CD4-positive, alpha-beta T cell treated with Interferon gamma for 1 hour (primary cell): Measurements from ENCODE around the gene AZIN2.
A peak's percentile ranks its signal among the peaks of the same experiment; 100 is the strongest.
"Not testable (repeated sequence)": the region's sequence is repeated elsewhere in the genome, so short reads cannot be mapped to it uniquely, and the experiment has no call there.

Experiments used
- DNase-seq: peaks from one replicate; pipeline ENCODE4 v3.0.0-alpha.2; 2020

The AZIN2 gene

GRCh38 chr1:33096363-33097005, 15.5 kb downstream of the AZIN2 start:
- no peak for DNase-seq

GRCh38 chr1:33097137-33097611, 16.2 kb downstream of the AZIN2 start:
- DNase-seq = no peak

- no peak for DNase-seq
Measured at GRCh38 chr1:33097762-33098161, 16.8 kb downstream of the AZIN2 start.

DNA sequence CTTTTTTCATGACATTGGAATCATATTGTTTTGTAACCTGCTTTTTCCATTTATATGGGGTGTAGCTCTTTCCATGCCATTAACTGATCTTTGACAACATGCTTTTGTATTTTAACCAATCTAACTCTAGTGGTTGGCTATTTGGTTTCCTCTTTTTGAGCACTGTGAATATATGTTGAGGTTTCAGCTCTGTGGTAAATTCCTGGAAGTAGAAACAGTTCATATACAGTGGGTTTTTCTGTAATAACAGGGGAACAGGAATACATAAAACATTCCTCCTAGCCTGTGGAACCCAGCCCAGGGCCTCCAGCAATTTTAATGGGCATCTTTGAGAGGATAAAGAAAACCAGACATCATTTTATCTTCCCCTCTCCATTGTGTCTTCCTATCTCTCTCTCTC, 17.4 kb downstream of the AZIN2 start:
- no peak for DNase-seq

- peak; percentile 70 for DNase-seq
Measured at GRCh38 chr1:33099290-33100118, 18.6 kb downstream of the AZIN2 start.

DNA sequence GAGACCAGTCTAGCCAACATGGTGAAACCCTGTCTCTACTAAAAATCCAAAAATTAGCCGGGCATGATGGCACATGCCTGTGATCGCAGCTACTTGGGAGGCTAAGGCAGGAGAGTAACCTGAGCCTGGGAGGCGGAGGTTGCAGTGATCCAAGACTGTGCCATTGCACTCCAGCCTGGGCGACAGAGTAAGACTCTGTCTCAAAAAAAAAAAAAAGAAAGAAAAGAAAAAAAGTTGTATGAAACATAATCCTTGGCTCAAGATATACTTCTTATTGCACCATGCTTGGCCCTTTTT, 19.1 kb downstream of the AZIN2 start:
- DNase-seq = not testable (repeated sequence)

DNA sequence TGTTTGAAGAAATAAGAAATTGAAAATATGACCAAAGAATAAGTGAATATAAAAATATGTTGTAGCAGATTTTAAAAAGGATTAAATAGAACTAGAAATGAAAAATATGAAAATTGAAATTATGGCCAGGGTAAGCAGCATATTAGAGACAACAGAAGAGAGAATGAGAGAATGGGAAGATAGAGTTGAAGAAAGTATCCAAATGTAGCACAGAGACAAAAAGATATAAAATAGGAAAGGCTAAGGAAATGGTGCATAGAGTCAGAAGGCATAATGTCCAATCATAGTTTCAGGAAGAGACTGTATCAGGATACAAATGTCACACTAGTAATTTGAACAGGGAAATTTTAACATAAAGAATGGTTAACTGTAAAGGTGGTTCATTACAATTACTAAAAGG, 29.5 kb downstream of the AZIN2 start:
- no peak for DNase-seq

DNA sequence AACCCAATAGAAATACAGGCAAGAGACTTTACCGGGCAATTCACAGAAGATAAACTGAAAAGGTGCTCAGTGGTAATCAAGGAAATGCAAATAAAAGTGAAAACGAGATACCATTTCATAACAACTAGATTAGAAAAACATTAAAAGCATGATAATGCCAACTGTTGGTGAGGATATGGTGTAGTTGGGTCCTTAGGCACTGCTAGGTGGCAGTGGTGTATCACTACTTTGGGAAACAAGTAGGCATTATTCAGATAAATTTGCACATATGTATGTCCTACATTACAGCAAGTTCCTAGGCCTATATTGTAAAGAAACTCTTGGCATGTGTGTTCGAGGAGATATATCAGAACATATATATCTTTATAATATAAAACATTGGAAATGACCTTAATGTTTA, 31.0 kb downstream of the AZIN2 start:
- DNase-seq = no peak

DNA sequence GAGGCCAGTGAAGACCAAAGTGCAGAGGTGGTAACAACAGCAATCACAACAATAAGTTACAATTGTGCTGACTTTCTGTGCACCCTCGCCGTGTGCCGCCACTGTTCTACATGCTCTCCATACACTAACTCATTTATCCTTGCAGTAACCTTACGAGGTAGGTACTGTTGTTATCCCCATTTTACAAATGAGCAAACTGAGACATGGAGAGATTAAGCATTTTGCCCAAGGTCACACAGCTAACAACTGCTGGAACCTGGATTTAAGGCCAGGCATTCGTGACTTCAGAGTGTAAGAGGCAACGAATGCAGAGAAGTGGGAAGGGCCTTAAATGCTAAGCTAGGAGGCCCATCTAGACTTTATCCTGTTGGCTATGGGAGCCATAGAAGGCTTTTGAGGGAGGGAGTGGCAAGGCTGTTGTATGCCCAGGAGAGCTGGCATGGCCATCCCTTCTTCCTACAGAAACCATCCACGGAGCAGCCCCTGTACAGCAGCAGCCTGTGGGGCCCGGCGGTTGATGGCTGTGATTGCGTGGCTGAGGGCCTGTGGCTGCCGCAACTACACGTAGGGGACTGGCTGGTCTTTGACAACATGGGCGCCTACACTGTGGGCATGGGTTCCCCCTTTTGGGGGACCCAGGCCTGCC, 36.6 kb downstream of the AZIN2 start:
- DNase-seq = no peak

GRCh38 chr1:33118274-33118673, 37.3 kb downstream of the AZIN2 start:
- no peak for DNase-seq

DNA sequence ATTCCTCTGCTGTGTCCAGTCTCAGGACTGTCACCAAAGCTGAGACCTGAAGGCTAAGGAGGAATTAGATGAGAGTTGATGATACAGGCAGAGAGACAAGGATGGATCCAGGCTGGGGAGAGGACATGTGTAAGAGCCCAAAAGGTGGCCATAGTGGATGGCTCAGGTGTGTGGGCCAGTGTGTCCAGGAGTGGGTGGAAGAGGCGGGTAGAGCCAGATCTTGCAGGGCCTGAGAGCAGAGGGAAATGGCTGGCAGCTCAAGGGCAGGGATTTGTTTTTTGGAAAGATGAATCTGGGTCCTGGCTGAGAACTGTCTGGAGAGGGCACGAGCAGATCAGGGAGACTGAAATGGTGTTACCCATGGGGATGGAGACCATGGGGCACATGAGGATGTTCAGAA, 38.1 kb downstream of the AZIN2 start:
- DNase-seq = no peak

- DNase-seq = peak; percentile 12
Measured at GRCh38 chr1:33119532-33120217, 38.7 kb downstream of the AZIN2 start.

DNA sequence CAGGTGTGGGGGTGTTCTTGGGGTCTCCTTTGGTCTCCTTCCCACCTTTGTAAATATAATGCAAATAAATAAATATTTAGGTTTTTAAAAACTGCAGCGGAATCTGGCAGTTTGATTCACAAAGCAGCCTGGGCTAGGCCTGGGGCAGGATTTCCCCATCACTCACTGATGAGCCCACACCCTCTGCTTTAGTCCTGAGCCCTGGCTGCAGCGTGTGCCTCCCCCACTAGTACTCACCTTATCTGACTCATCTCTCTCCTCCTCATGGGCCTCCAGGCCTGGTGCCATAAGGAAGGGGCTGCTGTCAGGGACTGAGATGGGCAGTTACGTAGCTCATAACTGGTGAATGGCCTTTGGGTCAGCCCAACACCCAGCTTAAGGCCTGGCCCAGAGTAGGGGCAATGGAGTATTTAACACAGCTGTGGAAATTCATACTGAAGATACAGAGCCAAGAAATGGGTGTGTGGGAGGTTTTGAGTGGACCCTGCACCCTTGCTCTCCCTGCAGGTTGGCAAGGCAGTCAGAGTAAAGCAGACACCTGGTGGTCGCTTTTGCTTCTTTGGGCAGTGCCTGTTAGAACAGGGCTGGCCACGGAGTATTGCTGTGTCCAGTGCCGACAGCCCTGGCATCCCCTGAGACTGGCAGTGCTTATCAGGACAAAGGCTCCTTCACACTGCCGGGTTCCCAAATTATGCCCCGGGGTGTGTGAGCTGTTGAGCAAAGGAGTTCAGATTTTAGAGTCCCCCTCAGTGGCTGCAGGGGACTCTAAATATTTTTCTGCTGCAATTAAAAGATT, 39.7 kb downstream of the AZIN2 start:
- no peak for DNase-seq

- no peak for DNase-seq
Measured at GRCh38 chr1:33121728-33122127, 40.8 kb downstream of the AZIN2 start.

GRCh38 chr1:33122483-33123178, 41.7 kb downstream of the AZIN2 start:
- DNase-seq = no peak

DNA sequence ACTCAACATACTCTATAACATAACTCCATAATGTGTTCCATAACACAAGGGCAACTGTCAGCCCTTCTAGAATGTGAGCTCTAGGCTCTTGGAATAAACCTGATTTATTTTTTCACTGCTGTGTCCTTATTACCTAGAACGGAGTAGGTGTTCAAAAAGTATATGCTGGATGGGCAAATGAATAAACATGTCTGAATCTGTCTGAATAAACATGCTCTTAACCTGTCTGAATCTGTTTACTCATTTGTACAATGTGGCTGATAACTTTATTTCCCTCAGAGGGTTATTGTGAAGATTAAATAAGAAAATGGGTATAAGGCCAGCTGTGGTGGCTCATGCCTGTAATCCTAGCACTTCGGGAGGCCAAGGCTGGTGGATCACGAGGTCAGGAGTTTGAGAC, 42.3 kb downstream of the AZIN2 start:
- no peak for DNase-seq

DNA sequence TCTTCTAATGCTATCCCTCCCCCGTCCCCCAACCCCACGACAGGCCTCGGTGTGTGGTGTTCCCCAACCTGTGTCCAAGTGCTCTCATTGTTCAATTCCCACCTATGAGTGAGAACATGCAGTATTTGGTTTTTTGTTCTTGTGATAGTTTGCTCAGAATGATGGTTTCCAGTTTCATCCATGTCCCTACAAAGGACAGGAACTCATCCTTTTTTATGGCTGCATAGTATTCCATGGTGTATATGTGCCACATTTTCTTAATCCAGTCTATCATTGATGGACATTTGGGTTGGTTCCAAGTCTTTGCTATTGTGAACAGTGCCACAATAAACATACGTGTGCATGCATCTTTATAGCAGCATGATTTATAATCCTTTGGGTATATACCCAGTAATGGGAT, 43.7 kb downstream of the AZIN2 start:
- not testable (repeated sequence) for DNase-seq

DNA sequence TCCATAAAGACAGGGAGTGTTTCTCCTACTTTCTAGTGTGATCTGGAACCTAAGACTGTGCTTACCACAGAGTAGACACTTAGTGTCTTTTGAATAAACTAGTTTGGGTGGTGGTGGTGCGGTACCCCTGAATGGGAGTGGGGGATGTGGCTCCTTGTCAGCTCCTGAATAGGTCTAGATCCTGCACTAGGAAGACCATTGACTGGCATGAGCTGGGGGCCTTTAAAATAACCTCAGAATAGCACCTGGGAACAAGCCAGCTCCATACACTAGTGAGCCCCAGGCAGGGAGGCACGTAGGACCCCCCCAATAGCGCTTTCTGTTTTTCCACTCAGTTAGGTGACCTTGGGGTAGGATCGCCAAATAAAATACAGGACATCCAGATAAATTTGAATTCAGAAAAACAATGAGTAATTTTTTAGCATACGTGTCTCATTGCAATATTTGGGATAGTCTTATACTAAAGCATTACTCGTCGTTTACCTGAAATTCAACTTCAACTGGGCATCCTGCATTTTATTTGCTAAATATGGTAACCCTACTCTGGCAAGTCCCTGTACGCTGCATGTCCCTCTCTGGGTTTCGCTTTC, 45.6 kb downstream of the AZIN2 start:
- no peak for DNase-seq

- DNase-seq = peak; percentile 99
Measured at GRCh38 chr1:33127001-33127823, 46.3 kb downstream of the AZIN2 start.

DNA sequence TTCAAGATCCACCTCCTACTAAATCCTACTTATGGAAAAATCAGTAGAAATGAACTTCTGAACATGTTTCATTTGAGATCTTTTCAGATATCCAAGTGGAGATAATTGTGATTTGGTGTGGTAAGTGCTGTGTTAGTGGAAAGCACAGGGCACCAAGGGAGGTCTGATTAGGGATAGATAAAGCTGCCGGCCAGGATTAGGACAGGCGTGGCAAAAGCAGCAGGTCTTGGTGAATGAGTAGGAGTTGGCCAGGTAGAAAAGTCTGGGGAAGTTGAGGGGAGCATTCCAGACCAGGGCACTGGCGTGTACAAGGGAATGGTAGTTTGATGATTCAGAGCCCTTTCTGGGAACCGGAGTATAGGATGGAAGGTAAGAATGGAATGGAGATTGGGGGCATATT, 47.8 kb downstream of the AZIN2 start:
- DNase-seq = no peak

GRCh38 chr1:33130297-33130696, 49.3 kb downstream of the AZIN2 start:
- DNase-seq = no peak
